ENCODE data around the gene NRAS.
A peak's percentile ranks its signal among the peaks of the same experiment; 100 is the strongest.
"Not testable (repeated sequence)": the region's sequence is repeated elsewhere in the genome, so short reads cannot be mapped to it uniquely, and the experiment has no call there.

The NRAS gene

GRCh38 chr1:114716304-114717170, at the start of gene NRAS:
Gene NRAS, minus strand, starts transcription at chr1:114716771. Its CDS starts 611 bp downstream, at chr1:114716160.
- DNase-seq (ENCODE audit: low spot score) = peak; percentile 96

GRCh38 chr1:114764689-114765088, 48.1 kb upstream of the NRAS start:
- no peak for DNase-seq (ENCODE audit: low spot score)

GRCh38 chr1:114758256-114758832, 41.8 kb upstream of the NRAS start:
- DNase-seq (ENCODE audit: low spot score) = peak; percentile 29

GRCh38 chr1:114757455-114758255, 41.1 kb upstream of the NRAS start, which contains the start of gene CSDE1:
Gene CSDE1, minus strand, starts transcription at chr1:114757984. Its CDS starts 18,094 bp downstream, at chr1:114739890.
- DNase-seq (ENCODE audit: low spot score) = peak; percentile 97

- DNase-seq (ENCODE audit: low spot score) = peak; percentile 44
Measured at GRCh38 chr1:114756949-114757454, 40.4 kb upstream of the NRAS start.

GRCh38 chr1:114756009-114756892, 39.7 kb upstream of the NRAS start:
- DNase-seq (ENCODE audit: low spot score) = no peak

GRCh38 chr1:114755006-114755931, 38.7 kb upstream of the NRAS start:
- no peak for DNase-seq (ENCODE audit: low spot score)

GRCh38 chr1:114753702-114754101, 37.1 kb upstream of the NRAS start:
- not testable (repeated sequence) for DNase-seq (ENCODE audit: low spot score)

- DNase-seq (ENCODE audit: low spot score) = no peak
Measured at GRCh38 chr1:114753143-114753542, 36.6 kb upstream of the NRAS start.

- no peak for DNase-seq (ENCODE audit: low spot score)
Measured at GRCh38 chr1:114750780-114751179, 34.2 kb upstream of the NRAS start.

GRCh38 chr1:114749835-114750234, 33.3 kb upstream of the NRAS start:
- DNase-seq (ENCODE audit: low spot score) = no peak

- no peak for DNase-seq (ENCODE audit: low spot score)
Measured at GRCh38 chr1:114746450-114747121, 30.0 kb upstream of the NRAS start.

GRCh38 chr1:114745291-114745690, 28.7 kb upstream of the NRAS start:
- DNase-seq (ENCODE audit: low spot score) = no peak

- DNase-seq (ENCODE audit: low spot score) = no peak
Measured at GRCh38 chr1:114741963-114742746, 25.6 kb upstream of the NRAS start.

GRCh38 chr1:114740331-114740730, 23.8 kb upstream of the NRAS start:
- DNase-seq (ENCODE audit: low spot score) = no peak

GRCh38 chr1:114737314-114737849, 20.8 kb upstream of the NRAS start:
- DNase-seq (ENCODE audit: low spot score) = no peak

- no peak for DNase-seq (ENCODE audit: low spot score)
Measured at GRCh38 chr1:114735479-114735878, 18.9 kb upstream of the NRAS start.

- no peak for DNase-seq (ENCODE audit: low spot score)
Measured at GRCh38 chr1:114729782-114730181, 13.2 kb upstream of the NRAS start.

Measured in AG08395 (cell line).